Measurements from ENCODE around the gene AUP1. TPM values are rescaled to one million over a fixed set of nuclear protein-coding genes. Genes with fewer than 3 reads are reported as not detected.

The AUP1 gene
- total and polyA plus RNA-seq, 9 of the 15 experiments (the other 6 are each of a cell fraction or from before 2014, with no cell fraction given), result 70.7 to 245 (median 165) TPM

- ChIA-PET CTCF (ENCODE audit: low intra/inter-chr PET ratio) (no interaction called here), POLR2A (interaction anchor here (1.2 kb wide), 1 partner anchor 18 kb away, joined by 3 read pairs; no protein-coding TSS in a partner anchor)
- peak overlapping the region; percentile 81 for H2AFZ ChIP-seq (ENCODE audit: low read depth, low read length)
- H3K27me3 ChIP-seq (ENCODE audit: control insufficient read depth in 2 of 2, insufficient read depth in 2 of 2, low read length in 2 of 2), result no peaks in the 10 kb centered on the region
- BruUV-seq (replicated peaks), result TSS peak; percentile 80
- peak overlapping the region; percentile 63 for H3K27ac ChIP-seq (ENCODE audit: extremely low read depth, low read depth, low read length)
- H3K36me3 ChIP-seq (ENCODE audit: control insufficient read depth, insufficient read depth, low read length), result no peaks in the 10 kb centered on the region
- no peaks in the 10 kb centered on the region for H3K9me1 ChIP-seq (ENCODE audit: control insufficient read depth, insufficient read depth, low read length)
- WGBS (ENCODE audit: insufficient coverage, low coverage, missing lambda C conversion rate), result 38% methylated on average over 64 of the region's 85 CpGs
- in situ Hi-C loops (cut with MboI), result no loop called here
- intact Hi-C loops (cut with micrococcal nuclease), result no loop called here
- H3K4me2 ChIP-seq (ENCODE audit: insufficient read depth, low read length), result peak overlapping the region; percentile 77
- H3K79me2 ChIP-seq (ENCODE audit: control insufficient read depth, insufficient read depth, low read length), result peaks cover 1% of the 10 kb centered on the region; the same call in 1 of the 3 replicates
- H4K20me1 ChIP-seq (replicated peaks; ENCODE audit: control insufficient read depth, insufficient read depth, low read length), result no peaks in the 10 kb centered on the region
- no peaks in the 10 kb centered on the region for H3K9me3 ChIP-seq (replicated peaks; ENCODE audit: control insufficient read depth, insufficient read depth, low read depth, low read length)
- FAIRE-seq, result peak; percentile 49
- peak overlapping the region; percentile 46 for H3K4me3 ChIP-seq
- DNase-seq (ENCODE audit: extremely low read depth in 1 of 4, low spot score in 3 of 4), result peak; percentile 84 to 91 (median 89)
- H3K9ac ChIP-seq (ENCODE audit: insufficient read depth in 1 of 2, low read depth in 2 of 2, low read length in 2 of 2), result peak overlapping the region; percentile 65 to 93
- peak; percentile 94 for ATAC-seq
- peaks cover 26 to 48% of the 10 kb centered on the region in 2 experiments for H3K4me1 ChIP-seq (replicated peaks in 1 of 2; ENCODE audit: control insufficient read depth in 2 of 2, insufficient read depth in 2 of 2, low read length in 2 of 2)
- TF ChIP-seq ZNF224 (CRISPR knock-in tag; IDR thresholded peaks at IDR 0.05) (no peak), FOXK1 (CRISPR knock-in tag; IDR thresholded peaks at IDR 0.05; ENCODE audit: borderline replicate concordance) (no peak), ID3 (CRISPR knock-in tag; IDR thresholded peaks at IDR 0.05) (no peak), ID3 (tag; IDR thresholded peaks at IDR 0.05) (no peak), MBD1 (CRISPR knock-in tag; IDR thresholded peaks at IDR 0.05) (0 out of 2 replicates have a peak, but pooled peaks have one; percentile 81), DIDO1 (tag; IDR thresholded peaks at IDR 0.05; ENCODE audit: low read depth) (no peak), ZBTB1 (CRISPR knock-in tag; IDR thresholded peaks at IDR 0.05; ENCODE audit: borderline replicate concordance, low read depth) (no peak), HDAC1 (IDR thresholded peaks at IDR 0.05) (no peak), ARNT (IDR thresholded peaks at IDR 0.05) (no peak), KDM2B (CRISPR knock-in tag; IDR thresholded peaks at IDR 0.05) (no peak; the same call in 1 of the 2 replicates), HNRNPH1 (optimal IDR thresholded peaks at IDR 0.05; ENCODE audit: low read depth, low read length) (no peak), RFX5 (IDR thresholded peaks at IDR 0.05; ENCODE audit: low read depth, low read length) (no peak), CTCF (IDR thresholded peaks at IDR 0.05 in 2 of 3, conservative IDR thresholded peaks at IDR 0.05 in 1 of 3; ENCODE audit: insufficient read depth in 2 of 3, low read depth in 1 of 3, low read length in 3 of 3) (peak in 1 of 3 experiments; percentile 2; a peak in 1 of 6 replicates), NRF1 (conservative IDR thresholded peaks at IDR 0.05 in 1 of 2, IDR thresholded peaks at IDR 0.05 in 1 of 2) (peak; percentile 83 to 85; a peak in 3 of 4 replicates), PREB (CRISPR knock-in tag; IDR thresholded peaks at IDR 0.05) (no peak), RBFOX2 (IDR thresholded peaks at IDR 0.05; ENCODE audit: low read depth, low read length) (peak; percentile 87)
Observed at GRCh38 chr2:74548900-74549826, 19.7 kb upstream of the AUP1 start.

All from K562 (cell line).